ENCODE measurements around the gene NECAP2.

Gene NECAP2

GRCh38 chr1:16409536-16410152, 30.9 kb upstream of the NECAP2 start:
- in situ Hi-C loops (cut with HindIII; ENCODE audit: low sequenced_read_pairs): no loop called here

GRCh38 chr1:16410803-16411202, 29.7 kb upstream of the NECAP2 start:
- no peak for TF ChIP-seq CTCF (IDR thresholded peaks at IDR 0.05; ENCODE audit: low read depth, low read length, missing control alignments)
- in situ Hi-C loops (cut with HindIII; ENCODE audit: low sequenced_read_pairs): no loop called here
- no peak for DNase-seq (ENCODE audit: low read depth)
- H3K4me3 ChIP-seq (ENCODE audit: low read depth, low read length): no peak overlapping the region

More at GRCh38 chr1:16409536-16410152, 30.9 kb upstream of the NECAP2 start:
- H3K4me3 ChIP-seq (ENCODE audit: low read depth, low read length): no peak overlapping the region
- DNase-seq (ENCODE audit: low read depth): no peak
- TF ChIP-seq CTCF (IDR thresholded peaks at IDR 0.05; ENCODE audit: low read depth, low read length, missing control alignments): no peak

- in situ Hi-C loops (cut with HindIII; ENCODE audit: low sequenced_read_pairs): no loop called here
- no peak for DNase-seq (ENCODE audit: low read depth)
- no peak for TF ChIP-seq CTCF (IDR thresholded peaks at IDR 0.05; ENCODE audit: low read depth, low read length, missing control alignments)
These were observed 27.3 kb upstream of the NECAP2 start for GRCh38 chr1:16413191-16413590.

GRCh38 chr1:16418823-16419425, 21.6 kb upstream of the NECAP2 start:
- no peak overlapping the region for H3K4me3 ChIP-seq (ENCODE audit: low read depth, low read length)
- in situ Hi-C loops (cut with HindIII; ENCODE audit: low sequenced_read_pairs): no loop called here
- TF ChIP-seq CTCF (IDR thresholded peaks at IDR 0.05; ENCODE audit: low read depth, low read length, missing control alignments): no peak
- no peak for DNase-seq (ENCODE audit: low read depth)

More at GRCh38 chr1:16413191-16413590, 27.3 kb upstream of the NECAP2 start:
- no peak overlapping the region for H3K4me3 ChIP-seq (ENCODE audit: low read depth, low read length)

- no peak for TF ChIP-seq CTCF (IDR thresholded peaks at IDR 0.05; ENCODE audit: low read depth, low read length, missing control alignments)
- H3K4me3 ChIP-seq (ENCODE audit: low read depth, low read length): no peak overlapping the region
- in situ Hi-C loops (cut with HindIII; ENCODE audit: low sequenced_read_pairs): no loop called here
- no peak for DNase-seq (ENCODE audit: low read depth)
These were observed 20.0 kb upstream of the NECAP2 start for GRCh38 chr1:16420424-16421118.

- in situ Hi-C loops (cut with HindIII; ENCODE audit: low sequenced_read_pairs): no loop called here
- no peak for DNase-seq (ENCODE audit: low read depth)
- TF ChIP-seq CTCF (IDR thresholded peaks at IDR 0.05; ENCODE audit: low read depth, low read length, missing control alignments): no peak
These were observed 19.3 kb upstream of the NECAP2 start for GRCh38 chr1:16421201-16421600.

More at GRCh38 chr1:16421201-16421600, 19.3 kb upstream of the NECAP2 start:
- H3K4me3 ChIP-seq (ENCODE audit: low read depth, low read length): no peak overlapping the region

Data from astrocyte of the cerebellum (primary cell).